Calu3 (cell line): ENCODE results near the gene TMEM63C. TPM values are rescaled to one million over a fixed set of nuclear protein-coding genes. Genes with fewer than 3 reads are reported as not detected.

Experiments
- BruUV-seq: library from RNA; stranded (reverse); fragments of 400-500 nt; replicated peaks from 2 replicates; lab custom pipeline; 2021; lab: Mats Ljungman, UMichigan
- CTCF ChIA-PET: fragments of 300-600 bp; sonication (Branson Sonifier 250); formaldehyde crosslinking; loops from one replicate; lab custom pipeline; 2022; ENCODE audit warnings: antibody characterized with exemption; lab: Charles Lee
- DNase-seq: peaks from one replicate; pipeline ENCODE4 v3.0.0; 2022
- H3K27ac Mint-ChIP-seq: one replicate; pipeline ENCODE4 v1.8.0; 2022; ENCODE audit warnings: mixed read lengths; ENCODE audit not compliant: unreplicated experiment
- H3K27me3 Mint-ChIP-seq: one replicate; pipeline ENCODE4 v1.8.0; 2022; ENCODE audit warnings: mixed read lengths; ENCODE audit not compliant: unreplicated experiment
- H3K36me3 Mint-ChIP-seq: one replicate; pipeline ENCODE4 v1.8.0; 2022; ENCODE audit warnings: mild to moderate bottlenecking, moderate library complexity, mixed read lengths; ENCODE audit not compliant: insufficient read depth, unreplicated experiment
- H3K4me1 Mint-ChIP-seq: one replicate; pipeline ENCODE4 v1.8.0; 2022; ENCODE audit warnings: mild to moderate bottlenecking, low read depth, mixed read lengths; ENCODE audit not compliant: unreplicated experiment
- H3K4me3 Mint-ChIP-seq: one replicate; pipeline ENCODE4 v1.8.0; 2022; ENCODE audit warnings: mild to moderate bottlenecking, low read depth, moderate library complexity, mixed read lengths; ENCODE audit not compliant: unreplicated experiment
- H3K9me3 Mint-ChIP-seq: one replicate; pipeline ENCODE4 v1.8.0; 2022; ENCODE audit warnings: low read depth, mixed read lengths; ENCODE audit not compliant: unreplicated experiment
- CTCF ChIP-seq: fragments of 200-600 bp; IDR thresholded peaks from one replicate; pipeline ENCODE4 v1.8.0; 2022; ENCODE audit warnings: antibody characterized with exemption; ENCODE audit not compliant: unreplicated experiment
- intact Hi-C: fragments of 100-400 bp; cut with micrococcal nuclease; formaldehyde crosslinking; loops from one replicate; pipeline ENCODE4 v1.10.0; 2022; ENCODE audit not compliant: unreplicated experiment
- total RNA-seq: library from RNA; stranded (reverse); gene quantifications from 2 replicates; pipeline ENCODE4 v1.2.3, GENCODE V29; 2022

Gene TMEM63C
- total RNA-seq, 1 experiment from 2014 or later, result 1.1 TPM

GRCh38 chr14:77230914-77231313 is 49.3 kb downstream of the TMEM63C start:
- CTCF ChIA-PET, result interaction anchor here (1.2 kb wide), 1 partner anchor 10 kb away, joined by 10 read pairs; no protein-coding TSS in a partner anchor
- Mint-ChIP-seq H3K9me3 (no peaks in the 10 kb centered on the region), H3K36me3 (no peaks in the 10 kb centered on the region), H3K27ac (no peak overlapping the region), H3K4me1 (no peaks in the 10 kb centered on the region), H3K27me3 (peaks cover 82% of the 10 kb centered on the region), H3K4me3 (no peak overlapping the region)
- no peak for DNase-seq
- no TSS peak for BruUV-seq
- intact Hi-C loops, result no loop called here
- TF ChIP-seq CTCF, result no peak

DNA sequence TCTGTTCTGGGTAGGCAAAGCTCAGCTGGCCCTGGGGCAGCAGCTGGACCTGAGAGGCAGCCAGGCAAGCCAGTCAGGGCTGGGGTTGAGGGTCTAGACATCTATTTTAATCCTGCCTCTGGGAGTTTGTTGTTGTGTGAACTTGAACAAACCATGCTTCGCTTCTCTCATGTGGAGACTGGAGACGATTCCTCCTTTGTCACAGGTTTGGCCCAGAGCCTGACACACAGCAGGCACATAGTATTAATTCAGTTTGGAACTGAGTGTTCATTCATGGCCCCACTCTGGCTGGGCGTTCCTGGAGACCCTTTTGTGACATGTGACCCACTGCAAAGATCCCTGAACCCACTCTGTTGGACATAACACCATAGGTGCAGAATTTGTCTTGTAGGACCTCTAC is 50.1 kb downstream of the TMEM63C start:
- H3K4me3 Mint-ChIP-seq, result no peak overlapping the region
- no TSS peak for BruUV-seq
- H3K27me3 Mint-ChIP-seq, result peaks cover 74% of the 10 kb centered on the region
- no peak for TF ChIP-seq CTCF
- intact Hi-C loops, result no loop called here
- no peaks in the 10 kb centered on the region for H3K4me1 Mint-ChIP-seq
- H3K9me3 Mint-ChIP-seq, result no peaks in the 10 kb centered on the region
- no peak overlapping the region for H3K27ac Mint-ChIP-seq
- CTCF ChIA-PET, result no interaction called here
- DNase-seq, result no peak
- no peaks in the 10 kb centered on the region for H3K36me3 Mint-ChIP-seq

- DNase-seq, result no peak
- BruUV-seq, result no TSS peak
- Mint-ChIP-seq H3K4me3 (no peak overlapping the region), H3K4me1 (no peaks in the 10 kb centered on the region), H3K36me3 (no peaks in the 10 kb centered on the region), H3K9me3 (no peaks in the 10 kb centered on the region), H3K27me3 (peaks cover 74% of the 10 kb centered on the region), H3K27ac (no peak overlapping the region)
- CTCF ChIA-PET, result no interaction called here
- no peak for TF ChIP-seq CTCF
- intact Hi-C loops, result no loop called here
These were observed 55.2 kb downstream of the TMEM63C start for GRCh38 chr14:77236814-77237213.

DNA sequence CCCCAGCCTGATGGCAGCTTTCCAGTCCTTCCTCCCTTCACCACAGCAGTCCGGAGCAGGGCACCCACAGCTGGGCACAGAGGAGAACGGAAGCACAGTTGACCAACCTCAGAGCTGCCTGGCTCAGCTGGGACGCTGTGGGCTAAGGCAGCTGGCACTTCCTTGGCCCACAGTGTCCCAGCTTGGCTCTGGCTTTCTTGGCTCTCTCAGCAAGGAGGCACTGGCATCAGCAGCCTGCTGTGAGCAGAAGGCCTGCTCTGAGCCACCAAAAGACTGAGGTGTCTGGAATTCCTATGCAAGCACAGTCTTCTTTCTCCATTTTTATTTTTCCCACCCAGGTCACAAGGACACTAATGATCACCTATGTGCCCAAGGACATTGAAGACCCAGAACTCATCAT is 56.8 kb downstream of the TMEM63C start:
- no peak for TF ChIP-seq CTCF
- no peaks in the 10 kb centered on the region for H3K36me3 Mint-ChIP-seq
- BruUV-seq, result no TSS peak
- H3K4me3 Mint-ChIP-seq, result no peak overlapping the region
- H3K4me1 Mint-ChIP-seq, result no peaks in the 10 kb centered on the region
- CTCF ChIA-PET, result no interaction called here
- DNase-seq, result no peak
- H3K27me3 Mint-ChIP-seq, result peaks cover 74% of the 10 kb centered on the region
- no peak overlapping the region for H3K27ac Mint-ChIP-seq
- intact Hi-C loops, result no loop called here
- H3K9me3 Mint-ChIP-seq, result no peaks in the 10 kb centered on the region
